K562 (cell line): Measurements from ENCODE around the gene ATF4. TPM values are rescaled to one million over a fixed set of nuclear protein-coding genes. Genes with fewer than 3 reads are reported as not detected.

ENCODE experiments used
- ASH1L ChIP-seq: fragments of 450-650 bp; IDR thresholded peaks from 2 replicates; pipeline ENCODE4 v1.6.1; 2018; ENCODE audit warnings: borderline replicate concordance, mild to moderate bottlenecking, low read depth; ENCODE audit not compliant: partially characterized antibody
- ELF4 ChIP-seq: fragments of 450-650 bp; formaldehyde crosslinking; IDR thresholded peaks from 2 replicates; pipeline ENCODE4 v1.4.0; 2022; ENCODE audit warnings: missing genetic modification characterization
- EP300 ChIP-seq: IDR thresholded peaks from 2 replicates; pipeline ENCODE4 v1.6.1; 2012; ENCODE audit warnings: low read length, improper control_type of control experiment
- ESRRB ChIP-seq: fragments of 250-450 bp; sonication (Bioruptor Pico); IDR thresholded peaks from 2 replicates; pipeline ENCODE4 v1.5.0; 2020; ENCODE audit warnings: mild to moderate bottlenecking, moderate library complexity, borderline replicate concordance
- GATAD2B ChIP-seq: fragments of 450-650 bp; IDR thresholded peaks from 2 replicates; pipeline ENCODE4 v1.6.1; 2017; ENCODE audit warnings: mild to moderate bottlenecking, borderline replicate concordance
- MAFG ChIP-seq: fragments of 450-650 bp; conservative IDR thresholded peaks from 2 replicates; pipeline ENCODE4 v1.6.1; 2016; ENCODE audit warnings: missing genetic modification characterization, missing compliant biosample characterization
- MEIS2 ChIP-seq: fragments of 450-650 bp; IDR thresholded peaks from 2 replicates; pipeline ENCODE4 v1.6.1; 2014; ENCODE audit warnings: mild to moderate bottlenecking; ENCODE audit not compliant: partially characterized antibody
- SMAD1 ChIP-seq: fragments of 150-350 bp; IDR thresholded peaks from 2 replicates; pipeline ENCODE4 v1.6.1; 2014; ENCODE audit warnings: low read length, low read depth; ENCODE audit not compliant: partially characterized antibody
- THRAP3 ChIP-seq: fragments of 450-650 bp; IDR thresholded peaks from 2 replicates; pipeline ENCODE4 v1.6.1; 2016; ENCODE audit warnings: mild to moderate bottlenecking, inconsistent platforms, borderline replicate concordance
- ZFP36 ChIP-seq: fragments of 150-350 bp; IDR thresholded peaks from 2 replicates; pipeline ENCODE4 v1.6.1; 2018; ENCODE audit warnings: low read length, low read depth; ENCODE audit not compliant: partially characterized antibody
- ZKSCAN1 ChIP-seq: fragments of 150-350 bp; IDR thresholded peaks from 2 replicates; pipeline ENCODE4 v1.6.1; 2016; ENCODE audit warnings: low read depth, low read length
- ZKSCAN8 ChIP-seq: fragments of 200-800 bp; sonication (Bioruptor generic); IDR thresholded peaks from 2 replicates; pipeline ENCODE4 v1.6.1; 2016; ENCODE audit warnings: missing genetic modification characterization, missing compliant biosample characterization
- ZNF431 ChIP-seq: sonication (generic); formaldehyde crosslinking; IDR thresholded peaks from 2 replicates; pipeline ENCODE4 v1.8.0; 2022; ENCODE audit warnings: mild to moderate bottlenecking, missing genetic modification reagents
- polyA plus RNA-seq, 8 experiments: library from polyadenylated mRNA; depleted of rRNA in 4 of 8; stranded (reverse) in 5 of 8; unstranded in 3 of 8; fragments of >200 nt; fragmentation: Nextera tagmentation in 2 of 8; fragmentation: Illumina TruSeq in 1 of 8; extraction: Ambion mirVana in 2 of 8; extraction: Trizol in 1 of 8; gene quantifications; 2 replicates each; pipeline versions ENCODE4 v1.2.1 to v1.2.3, GENCODE V29; 2011 to 2014; ENCODE audit warnings: inconsistent platforms in 1 of 8, missing spikeins in 1 of 8
- total RNA-seq, 7 experiments: library from RNA; depleted of rRNA in 6 of 7; stranded (reverse); fragments of >200 nt in 6 of 7; fragmentation: Illumina TruSeq in 2 of 7; extraction: Trizol in 2 of 7; gene quantifications; 2 replicates each; pipeline versions ENCODE4 v1.2.1 to v1.2.3, GENCODE V29; 2011 to 2021; ENCODE audit warnings: low replicate concordance in 1 of 7
- TF ChIP-seq, protein P1 (sequence below), 2 experiments: fragments of 150-350 bp in 1 of 2; IDR thresholded peaks; 2 replicates each; pipeline ENCODE4 v1.6.1; 2012 to 2016; ENCODE audit warnings: low read depth in 2 of 2, low read length in 2 of 2, mild to moderate bottlenecking in 1 of 2, moderate library complexity in 1 of 2
- TF ChIP-seq, protein P2 (sequence below): fragments of 250-450 bp; sonication (Bioruptor Pico); IDR thresholded peaks from 2 replicates; pipeline ENCODE4 v1.9.0; 2021; ENCODE audit warnings: mild to moderate bottlenecking, inconsistent platforms
- TF ChIP-seq, protein P3 (sequence below): sonication (generic); formaldehyde crosslinking; IDR thresholded peaks from 2 replicates; pipeline ENCODE4 v1.8.0; 2022; ENCODE audit warnings: missing genetic modification reagents, mild to moderate bottlenecking, moderate library complexity, borderline replicate concordance
- TF ChIP-seq, protein P4 (sequence below): IDR thresholded peaks from 2 replicates; pipeline ENCODE4 v1.6.1; 2011; ENCODE audit not compliant: insufficient read length; ENCODE audit errors: extremely low read depth

The ATF4 gene
- total and polyA plus RNA-seq, 9 of the 15 experiments (the other 6 are each of a cell fraction or from before 2014, with no cell fraction given): 93.1 to 723 (median 355) TPM

DNA sequence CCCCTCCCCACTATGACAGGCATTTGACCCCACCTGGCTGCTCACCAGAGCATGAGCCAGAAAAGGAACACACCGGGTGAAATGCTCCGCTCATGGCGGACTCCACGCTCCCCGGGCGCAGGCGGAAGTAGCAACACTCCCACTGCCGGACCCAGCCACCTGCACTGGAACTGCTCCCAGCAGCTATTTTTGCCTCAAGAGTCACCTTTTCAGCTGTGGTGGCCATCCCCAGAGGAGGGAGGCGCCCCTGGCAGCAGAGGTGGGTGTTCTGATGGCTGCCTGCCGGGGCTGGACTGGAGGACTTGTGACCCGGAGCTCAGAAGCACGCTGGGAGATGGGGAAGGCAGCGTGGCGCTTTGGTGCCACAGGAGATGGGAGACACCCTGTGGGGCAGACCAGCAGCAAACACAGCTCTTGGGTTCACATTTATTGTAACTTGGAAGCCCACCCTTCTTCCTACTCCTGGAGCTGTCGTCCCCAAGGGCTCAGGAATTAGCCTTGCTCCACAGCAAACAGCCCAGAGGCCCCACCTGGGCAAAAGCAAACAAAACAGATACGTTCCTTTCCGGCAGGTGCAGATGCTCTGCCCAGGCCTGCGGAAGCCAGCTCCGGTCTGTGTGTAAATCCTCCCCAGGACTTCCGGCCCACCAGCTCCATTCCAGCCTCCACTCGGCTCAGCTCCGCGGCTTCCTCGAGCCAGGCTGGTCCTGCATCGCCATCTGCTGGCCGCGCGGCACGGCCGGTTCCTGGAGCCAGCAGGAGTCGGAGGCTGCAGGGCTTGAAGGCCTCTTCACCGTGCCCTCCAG lies 8.5 kb downstream of the ATF4 start (continued):
- TF ChIP-seq, protein P1, sequence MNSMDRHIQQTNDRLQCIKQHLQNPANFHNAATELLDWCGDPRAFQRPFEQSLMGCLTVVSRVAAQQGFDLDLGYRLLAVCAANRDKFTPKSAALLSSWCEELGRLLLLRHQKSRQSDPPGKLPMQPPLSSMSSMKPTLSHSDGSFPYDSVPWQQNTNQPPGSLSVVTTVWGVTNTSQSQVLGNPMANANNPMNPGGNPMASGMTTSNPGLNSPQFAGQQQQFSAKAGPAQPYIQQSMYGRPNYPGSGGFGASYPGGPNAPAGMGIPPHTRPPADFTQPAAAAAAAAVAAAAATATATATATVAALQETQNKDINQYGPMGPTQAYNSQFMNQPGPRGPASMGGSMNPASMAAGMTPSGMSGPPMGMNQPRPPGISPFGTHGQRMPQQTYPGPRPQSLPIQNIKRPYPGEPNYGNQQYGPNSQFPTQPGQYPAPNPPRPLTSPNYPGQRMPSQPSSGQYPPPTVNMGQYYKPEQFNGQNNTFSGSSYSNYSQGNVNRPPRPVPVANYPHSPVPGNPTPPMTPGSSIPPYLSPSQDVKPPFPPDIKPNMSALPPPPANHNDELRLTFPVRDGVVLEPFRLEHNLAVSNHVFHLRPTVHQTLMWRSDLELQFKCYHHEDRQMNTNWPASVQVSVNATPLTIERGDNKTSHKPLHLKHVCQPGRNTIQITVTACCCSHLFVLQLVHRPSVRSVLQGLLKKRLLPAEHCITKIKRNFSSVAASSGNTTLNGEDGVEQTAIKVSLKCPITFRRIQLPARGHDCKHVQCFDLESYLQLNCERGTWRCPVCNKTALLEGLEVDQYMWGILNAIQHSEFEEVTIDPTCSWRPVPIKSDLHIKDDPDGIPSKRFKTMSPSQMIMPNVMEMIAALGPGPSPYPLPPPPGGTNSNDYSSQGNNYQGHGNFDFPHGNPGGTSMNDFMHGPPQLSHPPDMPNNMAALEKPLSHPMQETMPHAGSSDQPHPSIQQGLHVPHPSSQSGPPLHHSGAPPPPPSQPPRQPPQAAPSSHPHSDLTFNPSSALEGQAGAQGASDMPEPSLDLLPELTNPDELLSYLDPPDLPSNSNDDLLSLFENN (IDR thresholded peaks at IDR 0.05; ENCODE audit: low read depth in 2 of 2, low read length in 2 of 2): no peak
- TF ChIP-seq, protein P2, sequence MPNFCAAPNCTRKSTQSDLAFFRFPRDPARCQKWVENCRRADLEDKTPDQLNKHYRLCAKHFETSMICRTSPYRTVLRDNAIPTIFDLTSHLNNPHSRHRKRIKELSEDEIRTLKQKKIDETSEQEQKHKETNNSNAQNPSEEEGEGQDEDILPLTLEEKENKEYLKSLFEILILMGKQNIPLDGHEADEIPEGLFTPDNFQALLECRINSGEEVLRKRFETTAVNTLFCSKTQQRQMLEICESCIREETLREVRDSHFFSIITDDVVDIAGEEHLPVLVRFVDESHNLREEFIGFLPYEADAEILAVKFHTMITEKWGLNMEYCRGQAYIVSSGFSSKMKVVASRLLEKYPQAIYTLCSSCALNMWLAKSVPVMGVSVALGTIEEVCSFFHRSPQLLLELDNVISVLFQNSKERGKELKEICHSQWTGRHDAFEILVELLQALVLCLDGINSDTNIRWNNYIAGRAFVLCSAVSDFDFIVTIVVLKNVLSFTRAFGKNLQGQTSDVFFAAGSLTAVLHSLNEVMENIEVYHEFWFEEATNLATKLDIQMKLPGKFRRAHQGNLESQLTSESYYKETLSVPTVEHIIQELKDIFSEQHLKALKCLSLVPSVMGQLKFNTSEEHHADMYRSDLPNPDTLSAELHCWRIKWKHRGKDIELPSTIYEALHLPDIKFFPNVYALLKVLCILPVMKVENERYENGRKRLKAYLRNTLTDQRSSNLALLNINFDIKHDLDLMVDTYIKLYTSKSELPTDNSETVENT: no peak
- TF ChIP-seq, protein P3, sequence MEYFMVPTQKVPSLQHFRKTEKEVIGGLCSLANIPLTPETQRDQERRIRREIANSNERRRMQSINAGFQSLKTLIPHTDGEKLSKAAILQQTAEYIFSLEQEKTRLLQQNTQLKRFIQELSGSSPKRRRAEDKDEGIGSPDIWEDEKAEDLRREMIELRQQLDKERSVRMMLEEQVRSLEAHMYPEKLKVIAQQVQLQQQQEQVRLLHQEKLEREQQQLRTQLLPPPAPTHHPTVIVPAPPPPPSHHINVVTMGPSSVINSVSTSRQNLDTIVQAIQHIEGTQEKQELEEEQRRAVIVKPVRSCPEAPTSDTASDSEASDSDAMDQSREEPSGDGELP (CRISPR knock-in tag): peak; percentile 88
- TF ChIP-seq ZFP36: no peak
- TF ChIP-seq, protein P4, sequence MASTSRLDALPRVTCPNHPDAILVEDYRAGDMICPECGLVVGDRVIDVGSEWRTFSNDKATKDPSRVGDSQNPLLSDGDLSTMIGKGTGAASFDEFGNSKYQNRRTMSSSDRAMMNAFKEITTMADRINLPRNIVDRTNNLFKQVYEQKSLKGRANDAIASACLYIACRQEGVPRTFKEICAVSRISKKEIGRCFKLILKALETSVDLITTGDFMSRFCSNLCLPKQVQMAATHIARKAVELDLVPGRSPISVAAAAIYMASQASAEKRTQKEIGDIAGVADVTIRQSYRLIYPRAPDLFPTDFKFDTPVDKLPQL: no peak
- TF ChIP-seq MEIS2: no peak
- TF ChIP-seq ZNF431 (CRISPR knock-in tag): no peak
- TF ChIP-seq ZKSCAN8 (CRISPR knock-in tag): no peak
- TF ChIP-seq SMAD1: no peak
- TF ChIP-seq THRAP3: peak; percentile 91; the same call in 1 of the 2 replicates
- TF ChIP-seq GATAD2B: peak; percentile 77; the same call in 1 of the 2 replicates
- TF ChIP-seq ESRRB (CRISPR knock-in tag): no peak
- 0 out of 2 replicates have a peak, but pooled peaks have one; percentile 25 for TF ChIP-seq ELF4 (CRISPR knock-in tag)
- TF ChIP-seq MAFG: no peak
- 0 out of 2 replicates have a peak, but pooled peaks have one; percentile 69 for TF ChIP-seq ZKSCAN1
- no peak for TF ChIP-seq ASH1L
- peak; percentile 24; the same call in 1 of the 2 replicates for TF ChIP-seq EP300
